Measurements from ENCODE around the gene TMEM183A.

The TMEM183A gene

GRCh38 chr1:203034422-203035110 lies 27.4 kb downstream of the TMEM183A start:
- H3K9me2 ChIP-seq (ENCODE audit: low read depth, low read length), result no peaks in the 10 kb centered on the region
- H4K20me1 ChIP-seq (ENCODE audit: insufficient read depth, low read length), result no peaks in the 10 kb centered on the region
- no peaks in the 10 kb centered on the region for H3K9me3 ChIP-seq (ENCODE audit: low read length)
- H3K4me2 ChIP-seq (ENCODE audit: low read length), result no peak overlapping the region
- no peak overlapping the region for H3K27ac ChIP-seq (ENCODE audit: low read depth, low read length, poor library complexity, severe bottlenecking)
- no peak overlapping the region for H3K9ac ChIP-seq (ENCODE audit: low read length)
- H3K36me3 ChIP-seq (ENCODE audit: insufficient read depth, low read length), result no peaks in the 10 kb centered on the region
- no peaks in the 10 kb centered on the region for H3K4me1 ChIP-seq (ENCODE audit: insufficient read depth, low read length, severe bottlenecking)
- no peak for TF ChIP-seq CTCF (IDR thresholded peaks at IDR 0.05; ENCODE audit: low read length)
- no peak for TF ChIP-seq EZH2 (IDR thresholded peaks at IDR 0.05; ENCODE audit: borderline replicate concordance, low read length)
- H3F3A ChIP-seq (ENCODE audit: insufficient read depth, low read length), result no peaks in the 10 kb centered on the region
- no peak overlapping the region for H3K4me3 ChIP-seq (ENCODE audit: low read depth, low read length, poor library complexity, severe bottlenecking)
- no peaks in the 10 kb centered on the region for H3K79me2 ChIP-seq (ENCODE audit: insufficient read depth, low read length)
- H3K27me3 ChIP-seq (ENCODE audit: insufficient read depth, low read length), result no peaks in the 10 kb centered on the region
- no peak overlapping the region for H2AFZ ChIP-seq (ENCODE audit: low read length)

- H3K9ac ChIP-seq (ENCODE audit: low read length), result no peak overlapping the region
- no peak overlapping the region for H3K4me3 ChIP-seq (ENCODE audit: low read depth, low read length, poor library complexity, severe bottlenecking)
- no peaks in the 10 kb centered on the region for H3K9me3 ChIP-seq (ENCODE audit: low read length)
- no peaks in the 10 kb centered on the region for H3K9me2 ChIP-seq (ENCODE audit: low read depth, low read length)
- no peaks in the 10 kb centered on the region for H4K20me1 ChIP-seq (ENCODE audit: insufficient read depth, low read length)
- H3K27ac ChIP-seq (ENCODE audit: low read depth, low read length, poor library complexity, severe bottlenecking), result no peak overlapping the region
- no peaks in the 10 kb centered on the region for H3K4me1 ChIP-seq (ENCODE audit: insufficient read depth, low read length, severe bottlenecking)
- no peaks in the 10 kb centered on the region for H3K36me3 ChIP-seq (ENCODE audit: insufficient read depth, low read length)
- no peaks in the 10 kb centered on the region for H3K79me2 ChIP-seq (ENCODE audit: insufficient read depth, low read length)
- H3F3A ChIP-seq (ENCODE audit: insufficient read depth, low read length), result no peaks in the 10 kb centered on the region
- no peak overlapping the region for H2AFZ ChIP-seq (ENCODE audit: low read length)
- no peaks in the 10 kb centered on the region for H3K27me3 ChIP-seq (ENCODE audit: insufficient read depth, low read length)
- no peak overlapping the region for H3K4me2 ChIP-seq (ENCODE audit: low read length)
- no peak for TF ChIP-seq EZH2 (IDR thresholded peaks at IDR 0.05; ENCODE audit: borderline replicate concordance, low read length)
- no peak for TF ChIP-seq CTCF (IDR thresholded peaks at IDR 0.05; ENCODE audit: low read length)
Observed at GRCh38 chr1:203035111-203036000, 28.2 kb downstream of the TMEM183A start.

- Histone ChIP-seq H3K4me2 (ENCODE audit: low read length) (no peak overlapping the region), H3K9me3 (ENCODE audit: low read length) (no peaks in the 10 kb centered on the region), H3K4me1 (ENCODE audit: insufficient read depth, low read length, severe bottlenecking) (no peaks in the 10 kb centered on the region), H3K27ac (ENCODE audit: low read depth, low read length, poor library complexity, severe bottlenecking) (no peak overlapping the region), H3K9ac (ENCODE audit: low read length) (no peak overlapping the region), H3K9me2 (ENCODE audit: low read depth, low read length) (no peaks in the 10 kb centered on the region), H4K20me1 (ENCODE audit: insufficient read depth, low read length) (no peaks in the 10 kb centered on the region), H3K79me2 (ENCODE audit: insufficient read depth, low read length) (no peaks in the 10 kb centered on the region), H2AFZ (ENCODE audit: low read length) (no peak overlapping the region), H3K36me3 (ENCODE audit: insufficient read depth, low read length) (no peaks in the 10 kb centered on the region), H3K4me3 (ENCODE audit: low read depth, low read length, poor library complexity, severe bottlenecking) (no peak overlapping the region), H3K27me3 (ENCODE audit: insufficient read depth, low read length) (no peaks in the 10 kb centered on the region), H3F3A (ENCODE audit: insufficient read depth, low read length) (no peaks in the 10 kb centered on the region)
- TF ChIP-seq CTCF (IDR thresholded peaks at IDR 0.05; ENCODE audit: low read length) (no peak), EZH2 (IDR thresholded peaks at IDR 0.05; ENCODE audit: borderline replicate concordance, low read length) (no peak)
Observed at GRCh38 chr1:203036135-203036534, 29.0 kb downstream of the TMEM183A start.
